Mesenchymal stem cell (in vitro differentiated cells and primary cell): ENCODE measurements around the gene HCN1.
A peak's percentile ranks its signal among the peaks of the same experiment; 100 is the strongest.
"Not testable (repeated sequence)": the region's sequence is repeated elsewhere in the genome, so short reads cannot be mapped to it uniquely, and the experiment has no call there.

Experiments
- DNase-seq: peaks from one replicate; pipeline ENCODE4 v3.0.0-alpha.2; 2013
- H2AFZ ChIP-seq: one replicate; pipeline ENCODE4 v1.6.1; 2013; ENCODE audit warnings: low read depth, mild to moderate bottlenecking, control low read depth, inconsistent platforms, low read length, moderate library complexity
- H2AK5ac ChIP-seq: 2 replicates; pipeline ENCODE4 v1.6.1; 2013; ENCODE audit warnings: low read length, moderate library complexity, mild to moderate bottlenecking, inconsistent platforms; ENCODE audit not compliant: severe bottlenecking
- H2BK120ac ChIP-seq: one replicate; pipeline ENCODE4 v1.6.1; 2013; ENCODE audit warnings: low read depth, mild to moderate bottlenecking, inconsistent platforms, low read length, moderate library complexity
- H2BK12ac ChIP-seq, 2 experiments: one replicate each; pipeline ENCODE4 v1.6.1; 2013; ENCODE audit warnings: inconsistent platforms in 2 of 2, low read length in 2 of 2, mild to moderate bottlenecking in 2 of 2, moderate library complexity in 2 of 2, control low read depth in 1 of 2
- H2BK15ac ChIP-seq: one replicate; pipeline ENCODE4 v1.6.1; 2013; ENCODE audit warnings: mild to moderate bottlenecking, low read depth, inconsistent platforms; ENCODE audit not compliant: poor library complexity, severe bottlenecking
- H2BK5ac ChIP-seq: 2 replicates; pipeline ENCODE4 v1.6.1; 2013; ENCODE audit warnings: low read depth, mild to moderate bottlenecking, low read length, control low read depth, inconsistent platforms; ENCODE audit not compliant: poor library complexity, severe bottlenecking
- H3K14ac ChIP-seq, 2 experiments: one replicate each; pipeline ENCODE4 v1.6.1; 2013; ENCODE audit warnings: inconsistent platforms in 2 of 2, low read length in 2 of 2, control low read depth in 1 of 2, mild to moderate bottlenecking in 1 of 2, moderate library complexity in 1 of 2
- H3K18ac ChIP-seq, 2 experiments: one replicate each; pipeline ENCODE4 v1.6.1; 2013; ENCODE audit warnings: inconsistent platforms in 2 of 2, low read length in 2 of 2, control low read depth in 1 of 2, low read depth in 1 of 2, mild to moderate bottlenecking in 1 of 2
- H3K23ac ChIP-seq, 2 experiments: one replicate each; pipeline ENCODE4 v1.6.1; 2013; ENCODE audit warnings: inconsistent platforms in 2 of 2, low read length in 2 of 2, mild to moderate bottlenecking in 2 of 2, moderate library complexity in 2 of 2, control low read depth in 1 of 2
- H3K27ac ChIP-seq: 2 replicates; pipeline ENCODE4 v1.5.1; 2013; ENCODE audit warnings: mild to moderate bottlenecking, moderate library complexity, low read length, control low read depth, inconsistent platforms; ENCODE audit not compliant: poor library complexity, severe bottlenecking
- H3K27me3 ChIP-seq, 2 experiments: 2 replicates each; pipeline versions ENCODE4 v1.6.1 to v1.7.0; 2013; ENCODE audit warnings: low read length in 2 of 2, mild to moderate bottlenecking in 2 of 2, moderate library complexity in 2 of 2, control low read depth in 1 of 2, inconsistent platforms in 1 of 2; ENCODE audit not compliant: control insufficient read depth in 1 of 2, insufficient read depth in 1 of 2
- H3K36me3 ChIP-seq, 2 experiments: 2 replicates each; pipeline versions ENCODE4 v1.6.1 to v1.7.0; 2013; ENCODE audit warnings: low read length in 2 of 2, control low read depth in 1 of 2, inconsistent platforms in 1 of 2, low read depth in 1 of 2, mild to moderate bottlenecking in 1 of 2; ENCODE audit not compliant: insufficient read depth in 2 of 2, control insufficient read depth in 1 of 2
- H3K4ac ChIP-seq, 2 experiments: one replicate each; pipeline ENCODE4 v1.6.1; 2013; ENCODE audit warnings: inconsistent platforms in 2 of 2, low read length in 2 of 2, mild to moderate bottlenecking in 2 of 2, moderate library complexity in 2 of 2, control low read depth in 1 of 2, low read depth in 1 of 2
- H3K4me1 ChIP-seq: 2 replicates; pipeline ENCODE4 v1.6.1; 2013; ENCODE audit warnings: low read depth, low read length, control low read depth; ENCODE audit not compliant: control insufficient read depth, insufficient read depth
- H3K4me2 ChIP-seq: 2 replicates; pipeline ENCODE4 v1.6.1; 2013; ENCODE audit warnings: low read length, mild to moderate bottlenecking, inconsistent platforms; ENCODE audit not compliant: poor library complexity, severe bottlenecking
- H3K4me3 ChIP-seq, 2 experiments: 2 replicates each; pipeline versions ENCODE4 v1.5.1 to v1.7.0; 2013; ENCODE audit warnings: low read length in 2 of 2, mild to moderate bottlenecking in 2 of 2, control low read depth in 1 of 2, low read depth in 1 of 2; ENCODE audit not compliant: insufficient read depth in 1 of 2
- H3K79me1 ChIP-seq: replicated peaks from 2 replicates; pipeline ENCODE4 v1.6.1; 2013; ENCODE audit warnings: mild to moderate bottlenecking, control low read depth, low read length, inconsistent platforms; ENCODE audit not compliant: poor library complexity, severe bottlenecking
- H3K9ac ChIP-seq: 2 replicates; pipeline ENCODE4 v1.7.0; 2013; ENCODE audit warnings: mild to moderate bottlenecking, low read length, moderate library complexity
- H3K9me3 ChIP-seq: 2 replicates; pipeline ENCODE4 v1.7.0; 2013; ENCODE audit warnings: mild to moderate bottlenecking, low read length; ENCODE audit not compliant: control insufficient read depth
- H4K8ac ChIP-seq: one replicate; pipeline ENCODE4 v1.6.1; 2013; ENCODE audit warnings: inconsistent platforms, mild to moderate bottlenecking, low read length, moderate library complexity
- H4K91ac ChIP-seq: one replicate; pipeline ENCODE4 v1.6.1; 2013; ENCODE audit warnings: mild to moderate bottlenecking, low read length, inconsistent platforms
- whole genome bisulfite sequencing: methylation state at CpG from one replicate; pipeline ENCODE4 v1.1.7; 2013; ENCODE audit warnings: mixed read lengths; 5-methylcytosine and 5-hydroxymethylcytosine counted together

HCN1 gene

GRCh38 chr5:45509371-45509770 lies 186.8 kb downstream of the HCN1 start:
- Histone ChIP-seq H2AK5ac (no peak overlapping the region), H3K4me1 (no peaks in the 10 kb centered on the region), H3K9me3 (no peaks in the 10 kb centered on the region), H2BK120ac (no peak overlapping the region), H3K23ac (no peak overlapping the region), H3K18ac (no peak overlapping the region), H3K4me3 (no peak overlapping the region), H2BK15ac (no peak overlapping the region), H3K27ac (no peak overlapping the region), H3K27me3 (no peaks in the 10 kb centered on the region), H2BK12ac (no peak overlapping the region), H3K4me2 (no peak overlapping the region), H2BK5ac (no peak overlapping the region), H3K14ac (no peak overlapping the region), H3K4ac (no peak overlapping the region), H3K36me3 (no peaks in the 10 kb centered on the region), H4K8ac (no peak overlapping the region), H4K91ac (no peak overlapping the region), H3K9ac (no peak overlapping the region), H2AFZ (no peak overlapping the region), H3K79me1 (no peaks in the 10 kb centered on the region)
- DNase-seq = no peak
- WGBS = no CpG with 5 or more reads among the region's 2 CpGs

DNA sequence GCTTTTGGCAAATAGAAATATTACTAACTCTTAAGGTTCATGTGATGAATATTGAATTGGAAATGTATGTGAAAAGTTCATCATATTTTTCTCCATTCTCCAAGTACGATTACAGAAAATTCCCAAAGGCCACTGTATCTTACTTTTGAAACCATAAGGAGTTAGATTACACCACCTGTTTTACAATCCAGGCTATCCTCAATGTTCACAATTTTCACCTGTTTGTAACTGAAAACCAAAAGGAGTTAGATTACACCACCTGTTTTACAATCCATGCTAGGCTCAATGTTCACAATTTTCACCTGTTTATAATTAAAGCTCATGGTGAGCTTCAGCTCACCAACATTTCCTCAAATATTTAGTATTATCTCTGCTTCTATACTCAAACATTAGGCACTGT lies 188.0 kb downstream of the HCN1 start:
- Histone ChIP-seq H3K27ac (no peak overlapping the region), H3K18ac (no peak overlapping the region), H3K4me2 (no peak overlapping the region), H3K9ac (no peak overlapping the region), H3K4ac (no peak overlapping the region), H2AK5ac (no peak overlapping the region), H2BK12ac (no peak overlapping the region), H3K14ac (no peak overlapping the region), H2AFZ (no peak overlapping the region), H3K79me1 (no peaks in the 10 kb centered on the region), H3K4me1 (no peaks in the 10 kb centered on the region), H4K8ac (no peak overlapping the region), H3K23ac (no peak overlapping the region), H3K27me3 (no peaks in the 10 kb centered on the region), H3K9me3 (no peaks in the 10 kb centered on the region), H2BK5ac (no peak overlapping the region), H3K4me3 (no peak overlapping the region), H3K36me3 (no peaks in the 10 kb centered on the region), H4K91ac (no peak overlapping the region), H2BK15ac (no peak overlapping the region), H2BK120ac (no peak overlapping the region)
- DNase-seq = no peak
- WGBS = 98% methylated on average over 1 of the region's 1 CpG

DNA sequence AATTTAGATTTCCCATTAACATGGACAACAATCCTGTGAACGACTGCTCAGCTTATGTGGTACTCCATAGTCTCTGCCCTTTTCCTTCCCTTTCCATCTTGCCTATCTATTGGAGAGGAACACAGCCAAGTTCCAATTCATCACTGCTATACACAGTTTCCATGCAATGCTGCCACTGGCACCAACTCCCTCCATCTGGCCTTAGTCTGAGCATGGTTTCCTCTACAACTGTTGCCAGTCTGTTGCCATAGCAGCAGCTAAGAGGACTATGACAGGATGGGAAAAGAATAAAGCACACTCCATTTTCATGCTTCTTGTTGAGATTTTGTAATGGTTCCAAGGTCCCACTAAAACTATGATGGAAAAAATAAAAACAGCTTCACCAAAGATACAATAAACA lies 189.0 kb downstream of the HCN1 start:
- DNase-seq = peak; percentile 55
- Histone ChIP-seq H2BK5ac (no peak overlapping the region), H3K27me3 (no peaks in the 10 kb centered on the region), H2AK5ac (no peak overlapping the region), H3K4ac (no peak overlapping the region), H2BK15ac (no peak overlapping the region), H3K4me2 (no peak overlapping the region), H3K14ac (no peak overlapping the region), H3K9me3 (no peaks in the 10 kb centered on the region), H4K91ac (no peak overlapping the region), H2BK12ac (no peak overlapping the region), H3K79me1 (no peaks in the 10 kb centered on the region), H3K4me3 (no peak overlapping the region), H3K9ac (no peak overlapping the region), H2AFZ (no peak overlapping the region), H3K36me3 (no peaks in the 10 kb centered on the region), H3K27ac (no peak overlapping the region), H3K4me1 (no peaks in the 10 kb centered on the region), H4K8ac (no peak overlapping the region), H3K23ac (no peak overlapping the region), H3K18ac (no peak overlapping the region), H2BK120ac (no peak overlapping the region)
- 93% methylated on average over 1 of the region's 1 CpG for WGBS

- DNase-seq, H3K4me3 ChIP-seq, H3K36me3 ChIP-seq, H3K23ac ChIP-seq, H2BK15ac ChIP-seq, H3K9me3 ChIP-seq, H2BK5ac ChIP-seq, H3K27me3 ChIP-seq, H3K4ac ChIP-seq, H4K91ac ChIP-seq, H3K9ac ChIP-seq, H3K4me1 ChIP-seq, H4K8ac ChIP-seq, H2AK5ac ChIP-seq, H2BK12ac ChIP-seq, H3K18ac ChIP-seq, H3K79me1 ChIP-seq, H2AFZ ChIP-seq, H3K27ac ChIP-seq, H3K4me2 ChIP-seq, H2BK120ac ChIP-seq, H3K14ac ChIP-seq: not testable (repeated sequence)
- 96% methylated on average over 11 of the region's 11 CpGs for WGBS
Measured at GRCh38 chr5:45499006-45499405, 197.2 kb downstream of the HCN1 start.
